ENCODE measurements around the gene TPD52L2.

DNA sequence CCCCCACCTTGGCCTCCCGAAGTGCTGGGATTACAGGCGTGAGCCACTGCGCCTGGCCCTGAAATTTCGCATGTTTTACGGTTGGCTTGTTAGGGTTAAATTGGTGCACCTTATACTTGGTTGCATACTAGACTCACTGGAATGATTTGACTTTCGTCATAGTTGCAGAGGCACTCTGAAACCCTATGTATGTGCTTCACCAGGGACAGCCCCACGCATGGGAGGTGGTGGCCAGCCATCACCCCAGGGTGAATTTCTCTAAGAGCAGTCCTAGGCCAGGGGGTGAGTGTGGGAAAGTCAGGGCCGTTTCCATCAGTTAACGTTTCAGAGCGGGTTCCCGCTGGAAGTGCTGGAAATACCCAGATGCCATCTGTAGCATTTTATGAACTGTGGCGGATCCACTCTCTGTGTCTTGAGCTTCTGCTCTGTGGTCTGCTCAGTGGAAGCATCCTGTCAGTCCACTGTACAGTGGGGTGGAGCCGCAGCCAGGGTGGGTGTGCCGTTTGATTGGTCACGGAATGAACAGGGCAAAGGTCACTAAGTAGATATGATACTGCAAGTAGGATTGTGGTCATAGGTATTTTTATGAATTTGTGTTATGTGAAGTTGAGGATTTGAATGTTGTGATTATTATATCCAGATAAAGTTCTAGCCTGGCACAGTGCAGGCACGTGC lies 43.1 kb downstream of the TPD52L2 start:
- TF ChIP-seq, protein P1, sequence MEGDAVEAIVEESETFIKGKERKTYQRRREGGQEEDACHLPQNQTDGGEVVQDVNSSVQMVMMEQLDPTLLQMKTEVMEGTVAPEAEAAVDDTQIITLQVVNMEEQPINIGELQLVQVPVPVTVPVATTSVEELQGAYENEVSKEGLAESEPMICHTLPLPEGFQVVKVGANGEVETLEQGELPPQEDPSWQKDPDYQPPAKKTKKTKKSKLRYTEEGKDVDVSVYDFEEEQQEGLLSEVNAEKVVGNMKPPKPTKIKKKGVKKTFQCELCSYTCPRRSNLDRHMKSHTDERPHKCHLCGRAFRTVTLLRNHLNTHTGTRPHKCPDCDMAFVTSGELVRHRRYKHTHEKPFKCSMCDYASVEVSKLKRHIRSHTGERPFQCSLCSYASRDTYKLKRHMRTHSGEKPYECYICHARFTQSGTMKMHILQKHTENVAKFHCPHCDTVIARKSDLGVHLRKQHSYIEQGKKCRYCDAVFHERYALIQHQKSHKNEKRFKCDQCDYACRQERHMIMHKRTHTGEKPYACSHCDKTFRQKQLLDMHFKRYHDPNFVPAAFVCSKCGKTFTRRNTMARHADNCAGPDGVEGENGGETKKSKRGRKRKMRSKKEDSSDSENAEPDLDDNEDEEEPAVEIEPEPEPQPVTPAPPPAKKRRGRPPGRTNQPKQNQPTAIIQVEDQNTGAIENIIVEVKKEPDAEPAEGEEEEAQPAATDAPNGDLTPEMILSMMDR (IDR thresholded peaks at IDR 0.05) = no peak
- no peak for TF ChIP-seq POLR2A (IDR thresholded peaks at IDR 0.05)
